GM19328 (cell line): ENCODE results near the gene LYSET.
"Not testable (repeated sequence)": the region's sequence is repeated elsewhere in the genome, so short reads cannot be mapped to it uniquely, and the experiment has no call there.

Experiments used
- ATAC-seq: cut with Tn5 transposase; IDR thresholded peaks from one replicate; pipeline ENCODE4 v1.9.1; 2021; ENCODE audit warnings: mild to moderate bottlenecking, moderate library complexity; ENCODE audit not compliant: unreplicated experiment

Gene LYSET

DNA sequence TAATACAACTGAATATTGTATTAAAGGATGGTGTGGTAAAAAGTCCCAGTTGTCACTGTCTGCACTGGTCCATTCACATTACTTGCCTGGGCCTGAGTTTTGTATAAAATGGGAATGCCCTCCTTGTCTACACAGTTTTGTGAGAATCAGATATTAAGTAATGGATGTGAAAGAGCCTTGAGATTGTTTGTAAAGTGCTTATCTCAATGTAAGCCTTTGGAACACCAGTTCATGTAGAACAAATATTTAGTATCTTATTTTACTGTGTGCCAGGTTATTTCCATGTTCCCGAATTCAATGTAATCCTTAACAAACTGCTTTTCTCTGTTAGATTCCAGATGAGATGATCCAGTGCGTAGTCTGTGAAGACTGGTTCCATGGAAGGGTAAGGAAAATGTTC, 29.5 kb downstream of the LYSET start:
- no peak for ATAC-seq

DNA sequence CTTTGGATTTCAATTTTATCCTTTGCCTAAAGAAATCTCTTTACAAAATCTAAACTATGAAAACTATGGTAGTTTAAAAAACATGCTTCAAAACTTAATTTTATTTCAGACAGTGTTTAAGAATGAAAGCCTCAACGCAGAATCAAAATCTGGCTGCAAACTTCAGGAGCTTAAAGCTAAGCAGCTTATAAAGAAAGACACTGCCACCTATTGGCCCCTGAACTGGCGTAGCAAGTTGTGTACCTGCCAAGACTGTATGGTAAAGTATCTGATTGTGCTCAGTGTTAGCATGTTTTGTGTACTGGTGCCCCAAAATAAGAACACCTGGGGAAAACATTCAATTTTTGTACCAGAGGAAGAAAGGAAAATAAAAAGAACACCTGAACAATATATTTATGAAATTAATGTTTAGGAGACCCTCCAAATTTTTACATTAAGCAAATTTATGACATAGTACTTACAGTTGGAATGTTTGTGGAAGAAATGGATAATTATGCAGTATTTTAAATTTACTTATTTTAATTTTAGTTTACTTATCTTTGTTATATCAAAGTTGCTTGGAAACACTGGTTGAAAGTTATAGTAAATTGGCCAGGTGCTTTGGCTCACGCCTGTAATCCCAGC, 34.1 kb downstream of the LYSET start:
- no peak for ATAC-seq

DNA sequence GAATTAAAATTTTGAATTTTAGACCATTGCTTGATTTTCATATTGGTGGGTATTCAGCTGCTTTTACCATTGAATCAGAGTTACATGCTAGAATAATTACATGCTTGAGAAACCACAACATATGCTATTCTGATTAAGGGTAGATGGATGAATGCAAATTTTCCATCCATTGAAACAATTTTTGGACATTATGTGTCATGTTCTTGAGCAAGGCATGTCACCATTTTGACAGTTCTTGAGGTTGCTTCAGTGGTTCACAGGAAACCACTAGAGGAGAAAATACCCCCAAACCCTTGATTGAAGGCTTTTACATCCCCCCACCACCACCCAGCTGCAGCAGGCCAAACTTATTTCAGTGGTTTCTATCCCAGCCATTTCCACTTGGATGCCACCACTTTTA, 35.4 kb downstream of the LYSET start:
- no peak for ATAC-seq

DNA sequence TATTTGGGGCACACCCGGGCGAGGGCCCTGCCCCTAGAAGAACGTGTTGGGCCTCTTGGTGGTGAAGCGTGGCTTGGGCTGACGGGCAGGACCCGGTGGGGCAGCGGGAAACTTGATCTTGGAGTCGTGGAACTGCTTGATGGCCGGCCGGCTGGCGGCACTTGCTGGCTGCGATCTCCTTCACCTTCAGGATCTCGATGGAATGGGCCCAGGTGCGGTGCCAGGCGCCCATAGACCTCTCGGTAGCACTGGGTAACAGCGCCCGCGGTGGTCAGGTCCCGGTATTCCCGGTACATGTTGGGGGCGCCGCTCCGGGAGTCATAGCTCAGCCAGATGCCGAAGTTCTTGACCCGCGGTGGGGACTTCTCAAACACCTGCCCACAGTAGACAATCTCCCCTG, 38.4 kb downstream of the LYSET start:
- ATAC-seq = no peak

DNA sequence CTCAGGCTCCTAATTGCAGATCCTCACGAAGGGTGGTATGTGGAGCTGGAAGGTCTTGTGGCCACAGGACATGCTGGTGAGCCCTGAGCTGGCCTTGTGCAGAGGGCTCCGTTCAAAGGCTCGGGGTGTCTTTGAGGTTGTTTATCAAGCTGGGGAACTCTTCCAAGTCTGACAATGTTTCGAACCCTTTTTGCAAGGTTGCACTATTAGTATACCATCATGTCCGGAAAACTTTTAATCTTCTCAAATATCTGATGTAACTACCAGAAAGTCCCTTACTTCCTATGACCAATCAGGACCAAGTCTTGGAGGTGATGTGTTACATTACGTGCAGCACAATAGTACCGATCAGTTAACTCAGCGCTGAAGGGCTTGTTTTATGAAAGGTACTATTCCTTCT, 43.4 kb downstream of the LYSET start:
- no peak for ATAC-seq

DNA sequence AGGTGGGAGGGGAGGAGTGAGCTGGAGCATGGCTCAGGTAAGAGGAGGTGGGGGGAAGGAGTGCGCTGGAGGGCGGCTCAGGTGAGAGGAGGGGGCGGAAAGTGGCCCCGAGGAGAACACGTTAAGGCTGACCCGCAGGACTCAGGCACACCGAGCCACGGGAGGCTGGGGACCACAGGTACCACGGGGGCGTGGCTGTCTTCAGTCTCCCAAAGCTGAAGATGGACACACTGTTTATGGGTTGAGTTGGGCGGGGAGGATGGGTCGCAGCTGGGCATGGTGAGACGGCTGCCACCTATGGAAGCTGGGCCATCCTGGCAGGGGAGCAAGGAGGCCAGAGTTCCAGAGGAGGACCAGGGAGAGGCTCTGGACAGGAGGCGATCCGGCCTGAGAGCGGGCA, 45.4 kb downstream of the LYSET start:
- no peak for ATAC-seq

DNA sequence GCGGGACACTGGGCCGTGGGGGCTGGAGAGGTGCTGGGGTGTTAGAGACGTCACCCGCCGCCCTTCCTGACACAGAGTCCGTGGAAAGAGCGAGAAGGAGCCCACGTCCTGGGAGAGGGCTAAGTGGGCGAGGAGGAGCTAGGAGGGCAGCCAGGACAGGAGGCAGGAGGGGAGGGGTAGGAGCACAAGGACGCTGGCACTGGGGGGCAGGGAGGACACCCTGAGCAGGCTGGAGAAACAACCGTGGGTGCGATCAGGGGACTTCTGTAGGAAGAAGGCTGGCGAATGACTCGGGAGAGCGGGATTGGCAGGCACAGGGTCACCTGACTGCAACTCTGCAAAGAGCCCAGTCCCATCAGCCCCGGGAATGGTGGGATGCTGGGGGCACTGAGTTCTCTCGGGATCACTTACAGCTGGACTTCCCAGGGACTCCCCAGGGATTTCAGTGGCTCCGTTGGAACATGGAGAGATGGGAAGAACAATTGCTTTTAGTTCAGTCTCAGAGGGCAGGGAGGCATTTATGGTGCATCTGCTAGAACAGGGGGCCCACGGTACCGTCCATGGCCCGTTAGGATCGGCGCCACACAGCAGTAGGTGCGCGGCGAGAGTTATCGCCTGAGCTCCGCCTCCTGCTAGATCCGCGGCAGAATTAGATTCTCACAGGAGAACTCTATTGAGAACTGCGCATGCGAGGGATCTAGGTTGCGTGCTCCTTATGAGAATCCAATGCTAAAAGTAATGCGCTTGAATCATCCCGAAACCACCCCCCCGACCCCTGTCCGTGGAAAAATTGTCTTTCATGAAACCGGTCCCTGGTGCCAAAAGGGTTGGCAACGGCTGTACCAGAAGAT, 46.2 kb downstream of the LYSET start:
- ATAC-seq = no peak

DNA sequence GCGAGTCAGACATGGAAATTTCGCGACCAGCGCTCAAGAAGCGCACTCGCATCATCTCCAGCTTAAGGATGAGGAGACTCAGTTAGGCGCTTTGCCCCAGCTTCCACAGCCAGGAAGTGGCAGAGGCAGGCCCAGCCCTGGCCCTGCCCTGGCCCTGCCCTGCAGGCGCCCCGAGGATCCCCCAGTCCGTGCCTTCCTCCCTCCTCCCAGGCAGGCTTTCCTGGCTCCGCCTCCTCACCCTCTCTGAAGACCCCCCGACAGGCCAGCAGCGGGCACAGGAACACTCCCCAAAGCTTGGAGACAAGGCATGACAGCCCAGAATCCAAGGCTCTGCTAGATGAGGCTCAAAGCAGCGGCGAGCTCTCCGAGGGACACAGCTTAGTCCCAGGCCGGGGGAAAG, 47.0 kb downstream of the LYSET start:
- no peak for ATAC-seq

DNA sequence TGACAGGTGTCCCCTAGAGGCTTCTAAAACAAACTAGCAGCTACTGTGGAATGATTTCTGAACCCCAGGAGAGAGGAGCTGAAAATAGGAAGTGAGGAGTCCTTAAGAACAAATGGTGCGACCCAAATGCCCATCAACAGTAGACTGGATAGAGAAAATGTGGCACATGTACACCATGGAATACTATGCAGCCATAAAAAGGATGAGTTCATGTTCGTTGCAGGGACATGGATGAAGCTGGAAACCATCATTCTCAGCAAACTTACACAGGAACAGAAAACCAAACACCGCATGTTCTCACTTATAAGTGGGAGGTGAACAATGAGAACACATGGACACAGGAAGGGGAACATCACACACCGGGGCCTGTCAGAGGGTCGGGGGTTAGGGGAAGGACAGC, 48.0 kb downstream of the LYSET start:
- not testable (repeated sequence) for ATAC-seq

DNA sequence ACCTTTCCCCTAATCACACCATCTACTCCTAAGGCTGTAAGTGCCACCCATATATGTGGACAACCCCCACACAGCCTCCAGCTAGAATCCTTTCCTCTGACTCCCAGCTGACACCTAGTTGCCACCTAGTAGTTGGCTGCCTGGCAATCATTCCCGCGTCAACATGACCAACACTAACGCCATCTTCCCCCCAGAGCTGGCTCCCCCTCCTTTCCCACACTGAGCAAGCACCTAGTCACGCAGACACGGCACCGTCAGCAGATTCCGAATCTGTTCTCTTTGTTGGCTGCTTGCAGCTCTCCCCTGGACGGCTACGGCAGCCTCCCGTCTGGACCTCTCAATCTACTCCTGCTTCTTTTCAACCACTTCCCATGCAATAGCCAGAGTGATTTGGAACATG, 49.7 kb downstream of the LYSET start:
- no peak for ATAC-seq
